Endometrium (tissue), 2 donors: Measurements from ENCODE around the gene ACYP1.

Experiments
- FAIRE-seq: peaks from 2 replicates; lab custom pipeline; 2012; peaks lifted over from hg19 to GRCh38; lab: Jason Lieb, UNC
- donor health status: control.
- donor health status: control.

Gene ACYP1

DNA sequence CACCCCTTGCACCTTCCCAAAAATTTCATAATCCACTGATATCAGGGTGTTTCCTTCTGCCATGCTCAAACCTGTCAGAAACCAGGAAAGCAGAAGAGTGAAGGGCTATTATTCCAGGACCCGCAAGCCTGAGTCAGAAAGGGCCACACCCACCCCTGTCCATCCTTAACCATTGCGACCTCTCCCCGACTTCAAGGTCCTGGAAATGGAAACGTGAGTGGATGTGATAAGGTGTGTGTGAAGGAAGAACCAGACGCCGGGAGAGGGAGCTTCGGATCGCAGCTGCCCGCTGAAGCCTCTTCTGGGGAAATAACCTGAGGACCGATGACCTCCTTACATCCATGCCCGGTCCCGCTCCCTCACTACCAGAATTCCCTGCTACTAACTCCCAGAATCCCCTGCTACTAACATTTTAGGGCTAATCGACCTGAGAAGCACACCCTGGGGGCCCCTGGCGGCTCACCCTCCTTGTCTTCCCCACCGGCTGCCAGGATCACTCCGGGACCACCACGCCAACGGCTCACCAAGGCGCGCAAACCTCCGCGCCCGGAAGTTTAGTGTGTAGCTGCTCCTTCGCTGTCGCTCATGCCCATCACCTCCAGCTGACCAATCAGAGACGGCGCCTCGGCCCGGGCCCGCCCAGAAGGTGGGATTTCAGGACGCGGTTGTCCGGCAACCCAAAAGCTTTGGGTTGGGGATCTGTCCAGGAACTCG is at the start of gene ACYP1:
TSS of gene ACYP1 (minus strand) at position 534 of the 714 bp plus-strand sequence. CDS start at position 63, 471 bp downstream.
- FAIRE-seq: peak; percentile 50

DNA sequence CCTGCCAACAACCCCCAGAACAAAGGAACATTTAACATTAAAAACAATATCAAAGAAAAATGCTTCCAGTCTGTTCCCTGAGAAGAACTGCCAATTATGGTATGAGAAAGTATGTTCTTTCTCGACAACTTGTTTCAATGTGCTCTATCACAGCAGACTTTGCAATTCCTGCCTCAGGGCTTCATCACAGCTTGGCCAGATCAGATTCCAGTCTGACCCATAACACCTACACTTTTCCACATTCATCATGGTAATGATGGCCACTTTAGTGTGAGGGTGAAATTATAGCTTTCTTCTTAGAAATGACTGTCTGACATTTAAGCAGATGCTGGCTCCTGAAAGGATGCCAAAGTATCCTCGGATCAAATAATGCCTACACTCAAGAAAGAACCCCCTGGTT is 46.1 kb upstream of the ACYP1 start:
- no peak for FAIRE-seq

DNA sequence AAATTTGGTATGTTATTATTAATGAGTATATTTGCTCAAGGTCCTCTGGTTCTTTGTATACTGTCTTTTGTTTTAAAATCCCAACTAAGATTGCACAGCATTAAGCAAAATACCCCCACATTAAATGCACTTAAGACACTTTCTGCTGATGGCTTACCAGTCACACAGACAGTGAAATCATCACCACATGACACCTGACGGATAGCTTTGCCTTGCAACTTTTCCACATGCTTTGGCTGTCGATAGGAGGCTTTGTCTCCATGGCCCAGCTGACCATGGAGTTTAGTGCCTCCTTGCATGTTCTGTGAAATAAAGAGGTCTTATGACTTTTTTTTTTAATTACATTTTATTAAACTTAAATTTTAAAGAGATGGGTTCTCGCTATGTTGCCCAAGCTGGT is 43.4 kb upstream of the ACYP1 start:
- no peak for FAIRE-seq

DNA sequence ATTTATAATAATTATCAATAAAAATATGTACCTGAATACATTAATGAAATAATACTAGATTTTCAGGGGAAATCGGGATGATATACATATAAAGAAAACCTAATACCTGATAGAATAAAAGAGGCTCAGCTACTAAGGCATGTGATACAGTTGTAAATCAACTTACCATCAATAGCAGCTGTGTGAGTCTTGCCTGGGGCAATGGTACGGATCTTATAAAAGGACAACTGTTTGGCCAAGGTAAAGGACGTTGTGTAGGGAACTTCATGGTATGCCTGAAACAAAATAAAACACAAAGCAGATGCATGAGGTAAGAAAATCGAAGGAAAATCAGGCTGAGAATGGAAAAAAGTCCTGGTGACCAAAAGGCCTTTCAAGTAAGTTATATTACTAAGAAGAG is 37.7 kb upstream of the ACYP1 start:
- no peak for FAIRE-seq

DNA sequence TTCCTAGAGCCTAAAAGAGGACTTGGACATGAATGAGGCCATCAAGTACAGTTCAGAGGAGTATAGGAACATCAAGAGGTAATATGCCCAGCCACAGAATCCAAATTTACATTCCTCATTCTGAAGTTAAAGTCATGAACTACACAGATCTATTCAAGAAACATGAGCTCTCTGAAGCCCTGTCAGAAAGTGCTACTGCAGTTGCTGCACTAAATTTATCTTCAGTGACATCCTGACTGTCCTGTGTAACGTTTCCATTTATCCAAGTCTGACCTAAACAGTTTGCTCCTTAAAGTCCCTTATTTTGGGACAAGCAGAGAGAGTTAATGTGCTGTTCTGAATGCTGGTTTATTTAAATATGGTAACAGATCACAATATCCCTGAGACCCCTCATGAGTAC is 34.9 kb upstream of the ACYP1 start:
- no peak for FAIRE-seq

DNA sequence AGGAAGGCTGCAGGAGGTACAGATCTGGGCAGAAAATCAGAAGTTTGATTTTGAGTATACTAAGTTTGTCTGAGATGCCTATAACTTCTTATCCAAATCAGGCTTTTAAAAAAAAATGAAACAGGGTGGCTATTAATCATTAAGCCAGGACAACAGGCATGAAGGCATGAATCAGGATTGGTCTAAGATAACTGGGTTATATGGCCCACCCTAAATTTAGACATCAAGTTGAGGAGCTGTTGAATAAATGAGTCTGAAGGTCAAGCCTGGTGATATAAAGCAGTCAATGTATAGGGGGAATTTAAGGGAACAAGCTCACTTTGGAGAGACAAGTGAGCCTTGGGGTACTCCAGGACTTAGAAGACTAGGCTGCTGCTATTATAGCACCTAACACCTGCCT is 34.4 kb upstream of the ACYP1 start:
- no peak for FAIRE-seq

DNA sequence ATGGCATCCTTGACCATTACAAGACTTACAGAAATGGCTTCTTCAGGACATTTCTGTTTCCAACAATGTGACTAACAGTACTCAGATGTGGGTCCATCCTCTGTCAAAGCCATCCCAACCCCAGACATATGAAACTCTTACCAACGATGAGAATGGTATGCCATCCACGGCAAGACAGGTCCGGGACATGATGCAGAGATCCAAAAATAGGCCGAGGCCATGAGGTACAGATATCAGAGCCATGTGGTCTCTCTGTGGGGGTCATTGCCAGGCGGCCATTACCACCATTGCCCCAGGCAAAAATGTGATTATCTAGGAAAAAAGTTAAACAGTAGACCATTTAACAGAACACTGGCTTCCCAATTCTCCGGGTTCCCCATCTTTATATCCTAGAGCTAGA is 33.1 kb upstream of the ACYP1 start:
- FAIRE-seq: no peak

DNA sequence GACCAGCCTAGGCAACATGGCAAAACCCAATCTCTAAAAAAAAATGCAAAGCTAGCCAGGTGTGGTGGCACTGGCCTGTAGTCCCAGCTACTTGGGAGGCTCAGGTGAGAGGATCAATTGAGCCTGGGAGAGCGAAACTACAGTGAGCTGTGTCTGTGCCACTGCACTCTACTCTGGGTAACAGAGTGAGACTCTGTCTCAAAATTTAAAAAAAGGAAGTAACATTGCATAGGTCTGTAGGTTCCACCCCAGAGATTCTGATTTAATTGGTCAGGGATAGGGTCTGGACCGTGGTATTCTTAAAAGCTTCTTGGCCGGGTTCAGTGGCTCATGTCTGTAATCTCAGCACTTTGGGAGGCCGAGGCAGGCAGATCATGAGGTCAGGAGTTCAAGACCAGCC is 31.9 kb upstream of the ACYP1 start:
- FAIRE-seq: no peak

DNA sequence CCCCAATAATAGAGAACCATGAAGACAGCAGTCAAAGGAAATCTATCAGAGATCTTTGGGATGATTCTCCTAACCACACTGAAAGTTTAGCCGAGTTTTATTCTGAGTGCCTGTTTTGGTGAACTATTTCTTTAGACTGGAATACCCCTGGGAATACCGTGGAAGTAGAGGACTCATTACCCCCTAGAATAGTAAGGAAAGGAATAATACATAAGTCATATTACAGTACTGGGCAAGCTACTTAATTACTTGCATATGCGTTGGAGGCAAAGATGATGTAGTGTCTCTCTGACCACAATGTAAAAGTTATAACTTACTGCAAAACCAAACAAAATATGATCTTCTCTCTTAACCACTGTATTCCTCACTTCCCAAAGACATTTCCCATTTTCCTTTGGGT is 31.1 kb upstream of the ACYP1 start:
- FAIRE-seq: no peak

DNA sequence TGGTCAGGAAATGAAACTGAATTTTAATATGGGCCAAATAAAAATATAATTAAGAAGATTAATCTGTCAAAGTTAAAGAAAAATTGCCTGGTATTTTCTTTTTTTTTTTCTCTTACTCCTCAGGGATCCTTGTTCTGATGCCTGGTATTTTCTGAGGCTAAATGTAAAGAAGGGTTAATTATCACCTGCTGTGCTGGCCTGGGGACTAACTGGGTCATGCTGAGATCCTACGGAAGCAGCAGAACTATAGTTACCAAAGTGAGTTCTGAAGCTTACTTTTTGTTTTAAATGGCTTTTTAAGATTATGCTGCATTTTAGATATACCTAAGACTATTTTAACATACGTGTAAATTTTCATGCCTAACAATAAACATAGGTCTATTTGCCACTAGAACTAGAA is 28.9 kb upstream of the ACYP1 start:
- no peak for FAIRE-seq

DNA sequence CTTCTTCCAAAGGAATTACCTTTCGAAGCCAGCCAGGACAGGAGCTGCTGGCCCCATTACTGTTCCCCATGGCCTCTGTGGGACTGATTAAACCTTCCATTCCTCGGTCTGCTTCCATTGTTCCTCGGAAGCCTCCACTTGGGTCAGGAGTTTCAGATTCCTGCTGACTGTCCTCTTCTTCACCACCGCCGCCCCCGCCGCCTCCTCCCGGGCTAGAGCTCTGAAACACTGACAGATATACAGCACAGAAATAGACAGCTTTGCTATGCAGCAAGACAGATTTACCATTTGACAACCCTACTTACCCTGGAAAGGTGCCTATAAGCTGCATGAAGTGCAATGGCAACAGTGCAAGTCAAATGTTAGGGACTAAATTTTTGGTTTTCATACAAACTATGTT is 27.4 kb upstream of the ACYP1 start:
- no peak for FAIRE-seq

DNA sequence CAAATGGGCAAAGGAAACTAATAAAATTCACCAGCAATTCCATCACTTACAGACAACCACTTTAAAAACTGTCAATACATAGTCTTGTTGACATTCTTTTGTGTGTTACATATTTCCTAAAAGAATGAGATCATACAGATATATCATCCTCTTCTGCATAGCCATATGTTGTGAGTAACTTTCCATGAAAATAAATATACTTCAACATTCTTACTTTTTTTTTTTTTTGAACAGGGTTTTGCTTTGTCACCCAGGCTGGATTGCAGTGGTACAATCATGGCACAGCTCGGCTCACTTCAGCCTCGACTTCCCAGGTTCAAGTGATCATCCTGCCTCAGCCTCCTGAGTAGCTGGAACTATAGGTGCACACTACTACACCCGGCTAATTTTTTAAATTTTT is 26.5 kb upstream of the ACYP1 start:
- no peak for FAIRE-seq

DNA sequence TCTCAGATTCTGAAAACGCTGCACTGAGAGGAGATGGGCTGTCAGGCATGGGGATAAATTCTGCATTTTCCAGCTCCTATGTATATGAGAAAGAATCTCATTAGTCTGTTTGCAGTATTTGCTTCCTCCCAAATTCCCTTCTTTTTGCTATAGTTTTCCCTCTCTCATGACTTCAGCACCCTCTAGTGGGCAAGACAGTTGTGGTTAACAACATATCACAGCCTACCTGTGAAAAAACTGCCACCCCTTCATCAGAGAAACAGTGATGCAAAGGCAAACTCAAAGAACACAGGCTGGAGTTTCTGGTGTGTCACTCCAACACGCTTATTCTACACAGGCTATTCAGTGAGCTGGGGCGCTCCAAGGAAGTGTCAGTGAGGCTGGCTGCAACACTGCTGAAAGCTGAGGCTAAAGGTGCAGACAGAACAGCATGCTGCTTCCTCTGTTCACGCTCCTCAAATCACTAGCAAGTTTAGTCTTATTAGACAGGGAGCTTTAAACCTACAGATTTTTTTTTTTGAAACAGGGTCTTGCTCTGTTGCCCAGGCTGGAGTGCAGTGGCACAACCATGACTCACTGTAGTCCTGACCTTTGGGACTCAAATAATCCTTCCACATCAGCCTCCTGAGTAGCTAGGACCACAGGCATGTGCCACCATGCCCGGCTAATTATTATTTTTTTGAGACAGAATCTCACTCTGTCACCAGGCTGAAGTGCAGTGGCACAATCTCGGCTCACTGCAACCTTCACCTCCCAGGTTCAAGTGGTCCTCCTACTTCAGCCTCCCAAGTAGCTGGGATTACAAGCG is 24.9 kb upstream of the ACYP1 start:
- no peak for FAIRE-seq

DNA sequence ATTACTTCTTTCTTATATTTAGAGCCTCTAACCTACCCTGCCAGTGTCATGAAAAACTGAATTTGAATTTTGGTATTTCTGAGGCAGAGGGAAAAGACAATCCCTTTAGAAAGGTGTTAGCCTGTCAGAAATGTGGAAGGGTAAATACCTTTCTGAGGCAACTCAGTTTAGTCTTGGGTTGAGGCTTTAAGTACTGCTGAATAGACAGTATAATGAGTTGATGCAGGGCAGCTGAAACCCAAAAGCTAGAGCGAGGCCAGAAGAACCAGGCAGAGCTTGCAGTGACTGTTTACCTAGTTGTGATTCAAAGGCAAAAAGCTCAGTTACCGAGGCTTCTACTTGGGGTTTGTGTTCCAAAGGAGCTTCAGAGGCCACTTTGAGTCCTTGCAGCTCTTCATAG is 24.3 kb upstream of the ACYP1 start:
- no peak for FAIRE-seq

DNA sequence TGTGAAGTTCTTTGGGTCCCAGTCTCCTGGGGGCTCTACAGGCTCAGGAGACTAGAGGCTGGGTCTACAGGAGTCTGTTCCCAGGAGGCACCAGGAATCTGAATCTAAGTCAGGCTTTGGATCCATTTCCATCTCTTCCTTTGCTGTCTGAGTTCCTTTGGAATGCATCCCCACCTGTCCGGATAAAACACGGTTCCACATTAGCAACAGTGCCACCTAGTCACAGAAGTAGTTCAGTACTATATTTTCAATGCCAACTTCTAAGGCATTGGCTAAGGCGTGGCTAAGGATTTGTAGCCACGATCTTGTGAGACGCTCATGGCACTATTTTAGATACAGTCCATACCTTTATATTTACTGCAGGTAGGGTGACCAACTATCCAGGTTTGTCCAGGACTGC is 20.7 kb upstream of the ACYP1 start:
- FAIRE-seq: no peak

DNA sequence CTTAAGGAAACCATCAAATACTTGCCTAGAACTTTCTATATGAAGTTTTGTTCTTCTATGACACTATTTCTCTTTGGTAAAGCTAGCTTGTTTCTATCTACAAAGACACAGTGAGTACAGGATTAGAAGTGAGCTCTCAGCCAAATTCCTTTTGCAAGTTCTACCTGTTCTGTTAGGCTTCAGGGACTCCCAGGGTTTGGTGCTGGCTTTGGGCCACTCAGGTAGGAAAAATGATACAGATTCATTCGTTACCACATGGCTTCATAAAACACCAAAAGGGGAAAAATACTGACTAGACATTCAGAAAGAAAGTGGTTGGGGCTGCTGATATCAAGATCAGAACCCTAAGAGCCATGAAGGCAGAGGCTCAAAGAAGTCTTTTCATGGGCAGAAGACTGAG is 19.4 kb upstream of the ACYP1 start:
- FAIRE-seq: no peak

DNA sequence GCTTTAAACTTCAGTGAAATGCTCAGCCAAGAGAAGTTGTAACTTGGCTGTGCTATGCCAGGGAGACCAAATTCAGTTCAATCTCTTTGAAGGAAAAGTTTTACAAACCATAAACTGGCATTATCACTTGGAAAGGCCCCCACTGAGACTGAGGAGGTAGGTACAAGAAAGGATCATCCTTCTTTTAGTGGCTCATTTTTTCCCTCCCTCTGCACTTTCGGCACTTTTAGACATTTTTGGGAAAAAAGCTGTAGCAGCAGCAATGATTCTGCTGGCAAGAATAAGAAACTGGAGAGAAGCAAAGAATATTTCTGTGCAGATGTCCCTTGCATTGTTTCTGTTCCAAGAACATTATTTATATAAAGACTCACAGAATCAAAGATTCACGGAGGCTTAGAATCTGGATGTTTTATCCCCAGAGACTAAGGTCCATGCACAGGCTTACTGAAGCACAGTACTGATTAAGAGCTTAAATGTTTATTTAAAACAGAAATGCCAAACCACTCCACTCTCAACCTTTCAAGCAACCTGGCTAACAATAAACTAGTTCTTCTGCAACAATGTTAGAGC is 17.9 kb upstream of the ACYP1 start:
- FAIRE-seq: no peak

DNA sequence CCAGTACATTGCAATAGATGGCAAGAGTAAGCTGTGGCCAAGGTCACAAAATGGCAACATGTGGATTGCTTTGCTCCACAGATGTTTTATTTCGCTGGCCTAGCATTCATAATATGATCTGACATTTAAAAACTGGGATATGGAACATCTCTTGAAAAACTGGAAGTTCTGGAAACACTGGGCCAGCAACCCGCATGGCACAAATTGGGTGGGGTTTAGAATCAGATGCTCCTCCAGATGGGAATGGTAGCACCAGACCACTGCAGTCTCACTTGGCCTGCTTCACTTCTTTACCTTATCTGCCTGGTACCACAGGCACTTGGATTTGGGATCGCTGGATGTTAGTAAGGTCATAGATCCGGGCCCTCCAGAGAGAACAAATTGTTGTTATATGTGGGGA is 15.7 kb upstream of the ACYP1 start:
- no peak for FAIRE-seq

DNA sequence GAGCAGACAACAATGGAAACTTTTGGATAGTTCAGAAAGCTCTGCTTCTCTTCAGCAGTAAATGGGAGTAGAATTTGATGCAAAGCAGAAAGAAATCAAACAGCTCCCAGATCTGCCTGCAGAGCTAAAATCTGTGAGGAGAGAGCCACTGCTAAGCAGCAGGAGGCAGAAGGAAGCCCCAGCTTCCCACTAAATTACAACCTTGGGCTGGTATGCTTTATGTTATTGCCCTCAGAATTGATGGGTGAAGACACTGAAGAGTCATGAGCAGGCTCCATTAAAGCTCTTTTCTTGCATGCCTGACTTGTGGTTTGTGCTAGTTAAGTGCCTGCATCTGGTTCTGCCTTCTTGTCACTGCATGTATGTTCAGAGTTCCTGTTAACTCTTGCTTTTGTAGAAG is 14.0 kb upstream of the ACYP1 start:
- no peak for FAIRE-seq

DNA sequence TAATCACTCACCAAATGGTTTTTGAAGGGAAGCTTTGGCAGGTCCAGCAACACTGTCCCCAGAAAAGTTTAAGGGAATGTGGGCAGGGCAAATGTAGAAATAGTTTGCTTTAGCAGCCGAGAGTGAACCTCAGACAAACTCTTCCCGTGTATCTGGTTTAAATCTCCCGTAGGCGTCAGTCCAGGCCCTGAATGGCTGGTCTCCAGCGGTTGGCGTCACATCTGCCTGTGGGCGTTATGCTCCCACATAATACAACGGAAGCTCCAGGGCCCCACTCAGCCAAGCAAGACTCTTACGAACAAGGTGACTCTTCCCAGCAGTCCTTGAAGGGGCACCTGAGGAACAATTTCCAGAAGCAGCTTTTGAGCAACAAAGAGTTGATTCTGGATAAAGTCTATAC is 6.6 kb upstream of the ACYP1 start:
- no peak for FAIRE-seq

DNA sequence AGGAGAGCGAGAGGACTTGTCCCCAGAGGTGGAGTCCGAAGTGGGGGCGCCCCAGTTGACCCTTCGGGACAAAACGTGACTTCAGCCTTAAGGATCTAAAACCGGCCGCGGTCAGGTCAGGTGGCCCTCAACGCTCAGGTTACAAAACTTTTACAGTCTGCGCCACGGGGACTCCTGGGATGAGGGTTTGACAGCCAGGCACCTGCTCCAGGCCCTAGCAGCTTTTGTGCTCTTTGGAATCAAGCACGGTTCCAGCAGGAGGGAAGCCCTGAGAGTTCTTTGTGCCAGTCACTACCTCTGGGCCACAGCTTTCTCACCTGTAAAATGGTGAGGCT is 6.0 kb upstream of the ACYP1 start:
- no peak for FAIRE-seq

DNA sequence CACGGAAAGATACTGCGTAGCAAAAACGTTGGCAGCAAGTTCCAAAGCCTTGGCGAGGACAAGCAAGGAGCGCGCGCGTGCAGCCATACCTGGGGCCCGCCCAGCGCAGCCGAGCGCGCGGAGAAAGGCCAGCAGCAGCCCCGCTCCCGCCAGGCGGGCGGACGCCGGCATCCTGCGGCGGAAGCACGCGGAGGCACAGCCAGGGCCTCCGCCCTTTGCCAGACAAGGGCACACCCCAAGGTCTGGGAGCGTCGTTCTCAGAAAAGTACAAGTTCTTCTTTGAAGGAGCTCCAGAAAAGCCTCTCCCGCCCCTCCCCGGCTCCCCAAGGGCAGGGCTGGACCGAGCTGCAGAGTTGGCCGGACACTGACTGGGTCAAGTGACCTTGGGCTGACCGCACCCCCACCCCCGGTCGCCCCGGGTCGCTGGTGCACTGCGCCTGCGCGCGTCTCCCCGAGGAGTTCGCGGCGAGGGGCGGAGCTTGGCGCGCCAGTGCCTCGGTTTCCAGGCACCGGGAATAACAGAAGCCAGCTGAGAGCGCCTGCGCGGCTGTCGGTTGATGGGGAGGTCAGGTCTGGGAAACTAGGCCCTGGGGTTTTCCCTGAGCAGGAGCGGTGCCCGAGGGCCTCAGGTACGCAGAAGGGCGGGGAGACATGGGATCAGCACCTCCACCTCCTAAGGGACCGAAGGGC is 5.4 kb upstream of the ACYP1 start, which contains the start of gene ZC2HC1C:
TSS of gene ZC2HC1C (plus strand) at position 521 of the 690 bp plus-strand sequence. CDS start 933 bp downstream, outside the sequence.
- FAIRE-seq: no peak
